GOT3 (cell line): ENCODE measurements around the gene CST1.
"Not testable (repeated sequence)": the region's sequence is repeated elsewhere in the genome, so short reads cannot be mapped to it uniquely, and the experiment has no call there.

Experiments
- DNase-seq: peaks from one replicate; lab custom pipeline; 2025; ENCODE audit warnings: mixed read lengths; lab: John Stamatoyannopoulos, UW

The CST1 gene

GRCh38 chr20:23750786-23751185 lies at the start of gene CST1:
TSS of gene CST1 (minus strand) at chr20:23750935. CDS start at chr20:23750866, 69 bp downstream.
- DNase-seq: not testable (repeated sequence)

- DNase-seq: not testable (repeated sequence)
These were observed 48.6 kb upstream of the CST1 start for GRCh38 chr20:23799216-23799847.

GRCh38 chr20:23795526-23795925 lies 44.8 kb upstream of the CST1 start:
- no peak for DNase-seq

GRCh38 chr20:23794841-23795240 lies 44.1 kb upstream of the CST1 start:
- no peak for DNase-seq

GRCh38 chr20:23794065-23794464 lies 43.3 kb upstream of the CST1 start:
- no peak for DNase-seq

- no peak for DNase-seq
These were observed 32.7 kb upstream of the CST1 start for GRCh38 chr20:23783447-23783846.

- DNase-seq: no peak
These were observed 31.7 kb upstream of the CST1 start for GRCh38 chr20:23782366-23782983.

- not testable (repeated sequence) for DNase-seq
These were observed 27.9 kb upstream of the CST1 start for GRCh38 chr20:23778676-23779075.

- DNase-seq: not testable (repeated sequence)
These were observed 26.6 kb upstream of the CST1 start for GRCh38 chr20:23777380-23777779.

- DNase-seq: no peak
These were observed 25.5 kb upstream of the CST1 start for GRCh38 chr20:23776067-23776771.

- no peak for DNase-seq
These were observed 23.3 kb upstream of the CST1 start for GRCh38 chr20:23774081-23774480.

- DNase-seq: no peak
These were observed 22.8 kb upstream of the CST1 start for GRCh38 chr20:23773579-23773978.

GRCh38 chr20:23773127-23773526 lies 22.4 kb upstream of the CST1 start:
- DNase-seq: no peak

GRCh38 chr20:23772074-23772473 lies 21.3 kb upstream of the CST1 start:
- no peak for DNase-seq

- DNase-seq: no peak
These were observed 19.6 kb upstream of the CST1 start for GRCh38 chr20:23770384-23770783.

- not testable (repeated sequence) for DNase-seq
These were observed 17.8 kb upstream of the CST1 start for GRCh38 chr20:23768520-23768919.

- no peak for DNase-seq
These were observed 15.8 kb upstream of the CST1 start for GRCh38 chr20:23766531-23766930.

GRCh38 chr20:23765578-23765977 lies 14.8 kb upstream of the CST1 start:
- DNase-seq: no peak

GRCh38 chr20:23764630-23765029 lies 13.9 kb upstream of the CST1 start:
- DNase-seq: not testable (repeated sequence)

GRCh38 chr20:23763345-23763744 lies 12.6 kb upstream of the CST1 start:
- no peak for DNase-seq

- DNase-seq: no peak
These were observed 8.7 kb upstream of the CST1 start for GRCh38 chr20:23759306-23759940.

- not testable (repeated sequence) for DNase-seq
These were observed 6.1 kb upstream of the CST1 start for GRCh38 chr20:23756792-23757191.
